T-helper 1 cell treated with Interleukin-12 subunit alpha and Interleukin-12 subunit beta and Interleukin-4 antibody, amounts not matched to agents 30 ng/mL and 1 ng/mL, for 36 hours (primary cell): ENCODE data around the gene MAPK14. TPM values are rescaled to one million over a fixed set of nuclear protein-coding genes. Genes with fewer than 3 reads are reported as not detected.

ENCODE experiments used
- total RNA-seq: library from RNA; stranded (reverse); gene quantifications from 2 replicates; pipeline ENCODE4 v1.2.3, GENCODE V29; 2022

Gene MAPK14
- total RNA-seq, 1 donor from 2014 or later, result 62.9 TPM

Other genes with a start within 250 kb of the MAPK14 start
- gene CLPSL1, start 246.8 kb upstream of the MAPK14 start, total RNA-seq, result not detected in 2 replicates
- not detected in 2 replicates for gene CLPS, start 230.5 kb upstream of the MAPK14 start, total RNA-seq
- not detected in 2 replicates for gene LHFPL5, start 222.5 kb upstream of the MAPK14 start, total RNA-seq
- 82.0 and 93.4 TPM in 2 replicates for gene SRPK1, start 106.7 kb upstream of the MAPK14 start, total RNA-seq
- not detected in 2 replicates for gene SLC26A8, start 3.2 kb upstream of the MAPK14 start, total RNA-seq
- gene MAPK13, start 102.7 kb downstream of the MAPK14 start, total RNA-seq, result 26.6 and 28.8 TPM in 2 replicates
- gene BRPF3, start 168.9 kb downstream of the MAPK14 start, total RNA-seq, result 23.3 and 23.8 TPM in 2 replicates
- not detected in 2 replicates for gene PNPLA1, start 242.3 kb downstream of the MAPK14 start, total RNA-seq